Chondrocyte (in vitro differentiated cells): ENCODE data around the gene UBLCP1. TPM values are rescaled to one million over a fixed set of nuclear protein-coding genes. Genes with fewer than 3 reads are reported as not detected.
"Not testable (repeated sequence)": the region's sequence is repeated elsewhere in the genome, so short reads cannot be mapped to it uniquely, and the experiment has no call there.

ENCODE experiments used
- DNase-seq: peaks from one replicate; pipeline ENCODE4 v3.0.0; 2021; ENCODE audit warnings: mixed read lengths, low spot score
- H3K27ac Mint-ChIP-seq: one replicate; pipeline ENCODE4 v1.8.0; 2021; ENCODE audit warnings: mild to moderate bottlenecking, moderate library complexity, mixed read lengths; ENCODE audit not compliant: unreplicated experiment
- H3K27me3 Mint-ChIP-seq: 2 replicates; pipeline ENCODE4 v1.8.0; 2021; ENCODE audit warnings: low read depth, mixed read lengths
- H3K36me3 Mint-ChIP-seq: 2 replicates; pipeline ENCODE4 v1.8.0; 2021; ENCODE audit warnings: low read depth, mixed read lengths
- H3K4me1 Mint-ChIP-seq: 2 replicates; pipeline ENCODE4 v1.8.0; 2021; ENCODE audit warnings: low read depth, mild to moderate bottlenecking, mixed read lengths
- H3K4me3 Mint-ChIP-seq: one replicate; pipeline ENCODE4 v1.8.0; 2021; ENCODE audit warnings: mild to moderate bottlenecking, moderate library complexity, mixed read lengths; ENCODE audit not compliant: unreplicated experiment
- H3K9me3 Mint-ChIP-seq: 2 replicates; pipeline ENCODE4 v1.8.0; 2021; ENCODE audit warnings: low read depth, mixed read lengths
- total RNA-seq: library from RNA; stranded (reverse); gene quantifications from 3 replicates; pipeline ENCODE4 v1.2.1, GENCODE V29; 2021
- TF ChIP-seq, protein P1 (sequence below): fragments of 200-600 bp; sonication (generic); IDR thresholded peaks from 2 replicates; pipeline ENCODE4 v1.5.0; 2021; ENCODE audit warnings: antibody characterized with exemption, mild to moderate bottlenecking, moderate library complexity

Gene UBLCP1
- total RNA-seq, 1 donor from 2014 or later, result 33.2 TPM

DNA sequence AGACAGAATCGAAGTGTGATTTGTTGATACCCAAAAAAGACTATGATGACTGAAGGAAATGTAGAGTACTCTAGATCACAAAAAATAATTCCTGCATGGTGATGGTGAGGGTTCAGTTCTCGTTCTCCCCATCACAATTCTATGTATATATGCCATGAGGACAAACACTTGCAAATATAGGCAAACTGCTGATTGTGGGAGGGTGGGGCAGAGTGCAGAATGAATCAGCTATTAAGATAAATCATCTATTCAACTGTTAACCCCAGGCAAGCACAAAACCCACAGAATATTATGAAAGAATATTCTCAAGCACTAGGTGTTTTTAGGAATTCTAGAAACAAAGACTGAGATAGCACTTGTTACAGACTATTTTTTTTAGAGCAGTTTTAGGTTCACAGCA, 13.9 kb upstream of the UBLCP1 start:
- TF ChIP-seq, protein P1, sequence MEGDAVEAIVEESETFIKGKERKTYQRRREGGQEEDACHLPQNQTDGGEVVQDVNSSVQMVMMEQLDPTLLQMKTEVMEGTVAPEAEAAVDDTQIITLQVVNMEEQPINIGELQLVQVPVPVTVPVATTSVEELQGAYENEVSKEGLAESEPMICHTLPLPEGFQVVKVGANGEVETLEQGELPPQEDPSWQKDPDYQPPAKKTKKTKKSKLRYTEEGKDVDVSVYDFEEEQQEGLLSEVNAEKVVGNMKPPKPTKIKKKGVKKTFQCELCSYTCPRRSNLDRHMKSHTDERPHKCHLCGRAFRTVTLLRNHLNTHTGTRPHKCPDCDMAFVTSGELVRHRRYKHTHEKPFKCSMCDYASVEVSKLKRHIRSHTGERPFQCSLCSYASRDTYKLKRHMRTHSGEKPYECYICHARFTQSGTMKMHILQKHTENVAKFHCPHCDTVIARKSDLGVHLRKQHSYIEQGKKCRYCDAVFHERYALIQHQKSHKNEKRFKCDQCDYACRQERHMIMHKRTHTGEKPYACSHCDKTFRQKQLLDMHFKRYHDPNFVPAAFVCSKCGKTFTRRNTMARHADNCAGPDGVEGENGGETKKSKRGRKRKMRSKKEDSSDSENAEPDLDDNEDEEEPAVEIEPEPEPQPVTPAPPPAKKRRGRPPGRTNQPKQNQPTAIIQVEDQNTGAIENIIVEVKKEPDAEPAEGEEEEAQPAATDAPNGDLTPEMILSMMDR, result no peak
- Mint-ChIP-seq H3K4me1 (no peaks in the 10 kb centered on the region), H3K27me3 (peaks cover 23% of the 10 kb centered on the region), H3K4me3 (no peak overlapping the region), H3K36me3 (peaks cover 2% of the 10 kb centered on the region), H3K9me3 (no peaks in the 10 kb centered on the region), H3K27ac (no peak overlapping the region)
- no peak for DNase-seq

DNA sequence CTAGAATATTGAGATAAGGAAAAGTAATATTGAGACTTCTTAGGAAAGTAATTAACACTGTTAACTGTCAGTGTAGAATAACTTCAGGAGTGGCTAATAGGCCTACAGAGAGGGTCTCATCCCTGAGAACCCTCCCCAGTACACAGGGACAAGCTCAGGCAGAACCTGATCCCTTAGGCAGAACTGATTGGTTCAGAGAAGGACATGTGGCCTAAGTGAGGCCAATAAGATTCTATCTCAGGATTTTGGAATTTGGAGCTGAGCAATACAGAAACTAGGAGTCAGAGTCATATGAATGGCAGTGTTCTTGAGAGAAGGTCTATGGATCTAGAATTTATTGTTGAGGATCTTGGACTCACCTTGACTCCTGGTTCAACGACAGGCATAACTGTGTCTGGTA, 10.9 kb upstream of the UBLCP1 start:
- Mint-ChIP-seq H3K27me3 (peaks cover 23% of the 10 kb centered on the region), H3K4me3 (no peak overlapping the region), H3K27ac (no peak overlapping the region), H3K4me1 (no peaks in the 10 kb centered on the region), H3K36me3 (peaks cover 2% of the 10 kb centered on the region), H3K9me3 (no peaks in the 10 kb centered on the region)
- no peak for DNase-seq
- TF ChIP-seq, protein P1, result no peak

DNA sequence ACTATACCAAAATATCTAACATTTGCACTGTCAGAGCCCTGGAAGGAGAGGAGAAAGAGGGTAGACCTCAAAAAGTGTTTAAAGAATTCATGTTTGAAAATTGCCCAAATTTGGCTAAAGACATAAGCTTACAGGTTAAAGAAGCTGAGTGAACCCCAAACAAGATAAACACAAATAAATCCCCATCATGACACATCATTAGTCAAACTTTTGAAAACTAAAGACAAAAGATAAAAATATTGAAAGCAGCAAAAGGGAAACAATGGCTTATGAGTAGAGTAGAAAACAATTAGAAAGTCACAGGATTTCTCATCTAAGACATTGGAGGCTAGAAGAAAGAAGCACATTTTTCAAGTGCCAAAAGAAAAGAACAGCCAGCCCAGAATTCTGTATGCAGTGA, 6.1 kb upstream of the UBLCP1 start:
- H3K4me3 Mint-ChIP-seq, result no peak overlapping the region
- H3K9me3 Mint-ChIP-seq, result no peaks in the 10 kb centered on the region
- H3K36me3 Mint-ChIP-seq, result no peaks in the 10 kb centered on the region
- TF ChIP-seq, protein P1, result no peak
- peaks cover 2% of the 10 kb centered on the region for H3K4me1 Mint-ChIP-seq
- H3K27ac Mint-ChIP-seq, result no peak overlapping the region
- H3K27me3 Mint-ChIP-seq, result peaks cover 23% of the 10 kb centered on the region
- DNase-seq, result no peak

DNA sequence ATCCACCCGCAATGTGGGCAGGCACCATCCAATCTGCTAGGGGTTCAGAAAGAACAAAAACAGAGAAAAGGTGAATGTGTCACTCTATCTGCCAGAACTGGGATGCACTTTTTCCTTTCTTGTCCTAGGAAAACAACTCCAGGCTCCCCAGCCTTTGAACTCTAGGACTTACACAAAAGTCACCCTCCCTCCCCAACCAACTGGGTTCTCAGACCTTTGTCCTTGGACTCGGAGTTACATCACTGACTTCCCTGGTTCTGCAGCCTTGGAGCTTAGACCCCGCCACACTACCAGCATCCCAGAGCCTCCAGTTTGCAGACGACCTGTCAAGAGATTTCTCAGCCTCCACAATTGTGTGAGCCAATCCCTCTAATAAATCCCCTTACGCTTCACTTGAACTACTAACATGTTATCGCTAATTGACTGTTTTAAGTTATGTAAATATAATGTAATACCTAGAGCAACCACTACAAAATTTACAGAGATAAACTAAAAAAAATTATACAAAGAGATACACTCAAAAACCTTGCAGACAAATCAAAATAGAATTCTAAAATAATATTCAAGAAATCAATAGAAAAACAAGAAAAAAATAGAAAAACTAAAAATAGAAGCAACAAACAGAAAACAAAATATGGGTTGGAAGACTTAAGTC, 5.3 kb upstream of the UBLCP1 start:
- no peak for DNase-seq
- H3K9me3 Mint-ChIP-seq, result no peaks in the 10 kb centered on the region
- H3K4me1 Mint-ChIP-seq, result peaks cover 8% of the 10 kb centered on the region
- TF ChIP-seq, protein P1, result peak; percentile 48
- H3K4me3 Mint-ChIP-seq, result no peak overlapping the region
- H3K36me3 Mint-ChIP-seq, result no peaks in the 10 kb centered on the region
- no peak overlapping the region for H3K27ac Mint-ChIP-seq
- peaks cover 23% of the 10 kb centered on the region for H3K27me3 Mint-ChIP-seq

DNA sequence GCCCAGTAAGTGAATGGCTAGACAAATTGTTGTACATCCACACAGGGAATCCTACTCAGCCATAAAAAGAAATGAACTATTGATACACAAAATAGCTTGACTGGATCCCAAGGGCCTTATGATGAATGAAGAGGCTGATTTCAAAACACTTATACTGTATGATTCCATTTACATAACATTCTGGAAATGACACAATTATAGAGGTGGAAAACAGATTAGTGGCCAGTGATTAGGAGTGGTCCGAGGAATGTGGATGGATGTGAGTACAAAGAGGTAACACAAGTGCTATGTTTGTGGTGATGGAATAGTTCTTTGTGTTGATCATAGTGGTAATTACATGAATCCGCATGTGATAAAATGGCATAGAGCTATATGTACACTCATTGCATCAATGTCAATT, 4.7 kb upstream of the UBLCP1 start:
- no peaks in the 10 kb centered on the region for H3K36me3 Mint-ChIP-seq
- TF ChIP-seq, protein P1, result no peak

DNA sequence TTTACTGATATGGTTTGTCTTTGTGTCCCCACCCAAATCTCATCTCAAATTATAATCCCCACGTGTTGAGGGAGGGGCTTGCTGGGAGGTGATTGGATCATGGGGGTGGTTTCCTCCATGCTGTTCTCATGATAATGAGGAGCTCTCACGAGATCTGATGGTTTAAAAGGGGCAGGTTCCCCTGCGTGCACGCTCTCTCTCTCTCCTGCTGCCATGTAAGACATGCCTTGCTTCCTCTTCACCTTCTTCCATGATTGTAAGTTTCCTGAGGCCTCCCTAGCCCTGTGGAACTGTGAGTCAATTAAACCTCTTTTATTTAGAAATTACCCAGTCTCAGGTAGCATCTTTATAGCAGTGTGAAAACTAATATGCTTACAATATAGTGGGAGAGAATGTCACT, 2.9 kb upstream of the UBLCP1 start:
- Mint-ChIP-seq H3K4me1 (peaks cover 19% of the 10 kb centered on the region), H3K27me3 (peaks cover 20% of the 10 kb centered on the region)
- DNase-seq, H3K27ac Mint-ChIP-seq, H3K9me3 Mint-ChIP-seq, H3K4me3 Mint-ChIP-seq, H3K36me3 Mint-ChIP-seq: not testable (repeated sequence)

More for the DNA sequence above, 4.7 kb upstream of the UBLCP1 start:
- Mint-ChIP-seq H3K4me1 (peaks cover 9% of the 10 kb centered on the region), H3K4me3 (no peak overlapping the region), H3K9me3 (no peaks in the 10 kb centered on the region), H3K27ac (no peak overlapping the region), H3K27me3 (peaks cover 20% of the 10 kb centered on the region)
- DNase-seq, result no peak
